ENCODE data around the gene CYP19A1. TPM values are rescaled to one million over a fixed set of nuclear protein-coding genes. Genes with fewer than 3 reads are reported as not detected.

Gene CYP19A1
- total RNA-seq, 1 donor from 2014 or later, result 0.94 TPM

DNA sequence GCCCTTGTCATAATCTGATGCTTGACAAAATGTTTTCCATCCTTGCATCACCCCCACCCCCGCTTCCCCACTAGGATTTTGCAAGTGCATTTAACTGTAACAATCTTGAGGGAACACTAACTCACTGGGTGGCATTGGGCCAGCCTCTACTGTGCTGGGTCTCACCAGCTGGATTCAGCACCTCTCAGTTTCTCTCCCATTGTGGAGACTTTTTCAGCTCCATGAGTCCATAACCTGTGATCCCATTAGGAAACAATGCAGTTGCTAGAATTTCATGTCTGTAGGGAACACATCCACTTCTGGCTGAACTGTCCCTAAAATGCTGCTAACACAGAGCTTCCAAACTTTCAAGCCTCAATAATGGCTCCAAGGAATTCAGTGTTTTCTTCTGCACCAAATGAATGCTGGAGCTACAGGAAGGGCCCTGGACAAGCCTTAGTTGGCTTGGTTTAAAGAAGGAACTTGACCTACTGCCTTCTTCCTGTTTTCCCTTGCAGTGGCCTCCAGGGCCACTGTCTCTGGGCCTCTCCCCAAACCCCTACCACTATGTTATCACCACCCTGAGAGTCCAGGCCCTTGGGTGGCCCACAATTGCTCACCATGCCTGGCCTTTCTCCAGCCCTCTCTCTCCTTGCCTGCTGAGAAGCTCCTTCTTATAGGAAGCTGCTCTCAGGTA lies 15.6 kb downstream of the CYP19A1 start:
- no peak for DNase-seq

DNA sequence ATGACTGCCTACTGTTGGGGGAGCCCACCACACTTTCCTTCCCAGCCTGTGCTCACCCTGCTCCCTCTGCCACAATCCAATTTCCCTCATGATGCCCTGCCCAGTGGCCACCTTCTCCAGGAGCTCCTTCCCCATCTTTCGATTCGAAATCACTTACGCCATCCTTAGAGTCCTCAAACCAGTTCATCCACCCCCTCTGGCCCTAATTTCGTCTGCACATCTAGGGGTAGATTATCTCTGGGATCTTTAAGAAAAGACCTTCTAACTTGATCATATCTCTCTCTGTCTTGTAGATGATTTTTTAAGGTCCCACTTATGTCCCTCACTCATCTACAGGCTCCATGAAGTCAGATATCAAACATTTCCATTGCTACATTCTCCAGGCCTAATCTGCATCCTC lies 17.1 kb downstream of the CYP19A1 start:
- DNase-seq, result no peak

DNA sequence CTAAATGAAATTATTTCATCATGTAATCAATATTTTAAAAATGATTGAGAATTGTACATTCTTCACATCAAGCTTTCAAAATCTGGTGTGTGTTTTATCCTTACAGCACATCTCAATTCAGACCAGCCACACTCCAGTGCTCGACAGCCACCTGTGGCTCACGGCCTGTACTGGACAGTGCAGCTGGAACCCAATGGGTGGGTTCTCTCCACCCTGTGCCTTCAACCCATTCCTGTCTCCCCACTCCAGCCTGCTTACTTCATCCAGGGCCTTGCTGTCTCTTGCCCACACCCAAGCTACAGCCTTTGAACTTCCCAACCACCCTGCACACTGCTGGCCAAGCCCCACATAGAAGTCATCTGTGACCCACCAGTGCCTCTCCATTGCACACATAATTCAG lies 17.6 kb downstream of the CYP19A1 start:
- DNase-seq, result no peak

DNA sequence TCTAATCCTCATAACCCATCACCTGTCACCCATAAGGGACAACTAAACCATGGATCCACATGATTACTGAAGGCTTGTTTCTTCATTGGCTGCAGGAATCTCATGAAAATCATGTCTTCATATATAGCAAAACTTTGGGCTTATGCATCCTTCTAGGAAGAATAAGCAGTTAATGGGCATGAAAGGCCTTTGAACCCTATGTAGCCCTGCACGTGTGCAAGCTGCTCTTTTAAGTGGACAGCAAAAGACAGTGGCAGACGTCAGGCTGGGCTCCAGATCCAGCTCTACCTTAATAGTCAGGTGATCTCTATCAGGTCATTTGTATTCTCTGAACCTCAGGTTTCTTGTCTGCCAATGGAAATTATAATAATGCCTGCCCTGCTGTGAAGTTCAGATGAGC lies 18.9 kb downstream of the CYP19A1 start:
- no peak for DNase-seq

DNA sequence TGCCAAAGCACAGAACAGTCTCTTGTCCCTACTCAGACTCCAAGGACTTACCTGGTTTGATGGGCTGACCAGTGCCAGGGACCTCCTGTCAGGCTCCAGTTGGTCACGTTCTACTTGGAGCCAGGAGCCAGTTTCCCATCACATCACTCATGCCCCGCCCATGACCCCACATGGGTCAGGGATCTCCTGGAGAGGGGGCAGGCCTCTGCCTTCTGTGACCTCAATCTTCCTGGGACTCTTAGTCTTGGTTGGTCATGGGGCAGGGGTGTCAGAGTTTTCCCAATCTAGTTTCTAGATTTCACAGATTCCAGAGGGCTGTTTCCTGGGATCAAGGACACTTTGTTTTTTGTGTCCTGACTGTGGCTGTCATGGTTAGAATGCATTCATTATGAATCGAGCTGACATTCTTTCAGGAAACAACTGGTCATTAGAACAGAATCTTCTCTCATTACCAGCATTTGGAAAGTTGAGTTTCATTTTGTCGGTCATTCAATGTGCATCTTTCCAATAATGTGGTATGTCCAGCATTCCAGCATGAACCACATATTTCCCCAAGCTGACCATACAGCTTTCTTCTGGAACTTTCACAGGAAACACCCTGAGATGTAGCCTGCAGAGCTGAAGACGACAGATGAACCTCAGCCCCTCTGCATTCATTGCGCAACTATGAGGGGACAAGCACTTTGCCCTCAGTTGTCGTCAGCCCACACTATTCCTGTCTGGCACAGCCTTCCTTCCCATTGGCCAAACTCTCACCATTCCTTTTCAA lies 19.8 kb downstream of the CYP19A1 start:
- no peak for DNase-seq

DNA sequence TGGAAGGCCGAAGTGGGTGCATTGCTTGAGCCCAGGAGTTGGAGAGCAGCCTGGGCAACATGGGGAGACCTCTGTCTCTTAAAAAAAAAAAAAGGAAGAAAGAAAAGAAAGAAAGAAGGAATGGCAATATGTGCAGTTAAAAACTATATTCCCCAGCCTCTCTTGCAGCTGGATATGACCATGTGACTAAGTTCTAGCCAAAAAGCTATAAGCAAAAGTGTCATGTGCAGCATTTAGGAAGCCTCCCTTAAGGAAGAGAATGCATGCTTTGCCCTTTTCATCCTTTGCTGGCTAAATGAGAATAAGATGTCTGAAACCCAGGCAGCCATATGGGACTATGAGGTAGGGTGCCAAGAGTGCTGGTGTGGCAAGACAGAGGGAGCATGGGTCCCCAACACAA lies 21.8 kb downstream of the CYP19A1 start:
- DNase-seq, result no peak

DNA sequence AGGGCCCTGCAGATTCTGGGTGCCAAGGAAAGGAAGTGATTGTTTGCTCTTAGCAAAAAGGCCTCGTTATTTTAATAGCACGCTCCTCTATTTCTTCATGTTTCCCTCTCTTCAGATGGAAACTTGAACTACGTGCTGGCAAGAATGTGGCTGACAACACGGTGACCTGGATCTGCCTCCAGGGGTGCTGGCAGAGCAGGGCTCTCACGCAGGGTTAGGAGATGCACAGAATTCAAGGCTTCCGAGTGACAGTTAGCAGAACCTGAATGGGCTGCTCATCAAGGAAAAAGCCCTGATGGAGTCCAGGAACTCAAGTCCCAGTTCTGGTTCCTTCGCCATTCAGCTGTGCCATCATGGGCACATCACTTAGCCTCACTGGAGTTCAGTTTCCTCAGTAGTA lies 22.7 kb downstream of the CYP19A1 start:
- DNase-seq, result no peak

DNA sequence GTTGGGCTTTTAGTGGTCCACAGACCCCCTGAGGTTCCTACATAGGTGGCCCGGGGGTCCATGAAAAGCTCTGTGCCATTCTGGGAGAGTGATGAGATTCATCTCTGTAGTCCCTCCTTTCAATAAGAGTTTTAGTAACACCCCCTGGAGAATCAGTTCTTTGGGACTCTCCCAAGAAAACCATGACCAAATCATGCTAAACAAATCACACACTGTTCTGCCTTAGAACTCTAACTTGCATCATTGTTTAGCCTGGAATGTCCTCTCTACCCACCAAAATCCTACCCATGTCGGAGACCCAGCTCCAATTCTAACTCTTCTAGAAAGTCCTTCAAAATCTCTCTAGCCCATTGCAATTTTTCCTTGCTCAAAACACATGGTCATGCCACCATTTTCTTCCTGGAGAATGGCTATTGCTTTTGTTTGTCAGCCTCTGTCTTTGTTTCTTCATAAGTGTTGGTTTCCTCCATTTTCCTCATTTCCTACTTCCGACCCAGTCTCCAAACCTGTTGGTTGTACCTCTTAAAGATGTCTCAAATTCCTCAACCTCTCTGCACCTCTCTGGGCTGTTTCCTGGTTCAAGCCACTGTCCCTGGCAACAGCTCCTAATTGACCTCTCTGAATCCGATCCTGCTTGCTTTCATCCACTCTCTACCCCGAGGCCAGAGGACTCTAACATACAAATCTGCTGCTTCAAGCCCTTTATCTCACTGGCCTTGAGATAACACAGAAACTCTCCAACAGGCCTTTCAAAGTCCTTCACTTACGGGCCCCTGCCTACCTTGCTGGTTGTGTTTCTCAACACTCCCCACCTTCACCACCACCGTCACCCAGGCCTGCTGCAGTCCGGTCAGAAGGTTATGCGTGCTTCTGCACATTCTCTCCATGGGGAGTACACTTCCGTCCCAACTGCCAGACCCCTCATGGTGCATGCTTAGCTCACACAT lies 23.7 kb downstream of the CYP19A1 start:
- DNase-seq, result no peak

DNA sequence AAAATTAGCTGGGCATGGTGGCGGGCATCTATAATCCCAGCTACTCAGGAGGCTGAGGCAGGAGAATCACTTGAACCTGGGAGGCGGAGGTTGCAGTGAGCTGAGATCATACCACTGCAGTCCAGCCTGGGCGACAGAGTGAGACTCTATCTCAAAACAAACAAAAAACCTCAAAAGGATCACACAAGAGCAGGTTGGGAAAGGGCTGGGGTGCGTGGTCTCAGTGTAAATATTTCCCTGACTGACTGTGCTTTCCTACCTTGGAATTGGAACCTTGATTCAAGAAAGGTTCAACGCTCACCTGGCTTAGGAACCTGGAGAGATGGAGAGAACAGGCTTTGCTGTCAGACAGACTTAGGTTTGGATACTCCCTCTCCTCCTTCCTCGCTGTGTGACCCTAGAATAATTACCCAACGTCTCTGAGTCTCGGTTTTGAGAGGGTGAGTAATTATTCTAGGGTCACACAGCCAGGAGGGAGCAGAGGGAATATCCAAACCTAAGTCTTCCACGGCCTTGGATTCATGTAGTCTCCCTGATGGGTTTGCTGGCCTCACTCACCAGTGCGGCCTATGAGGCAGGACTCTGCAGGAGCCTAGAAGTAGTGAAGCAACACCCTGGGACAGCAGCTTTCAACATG lies 24.6 kb downstream of the CYP19A1 start:
- DNase-seq, result no peak

DNA sequence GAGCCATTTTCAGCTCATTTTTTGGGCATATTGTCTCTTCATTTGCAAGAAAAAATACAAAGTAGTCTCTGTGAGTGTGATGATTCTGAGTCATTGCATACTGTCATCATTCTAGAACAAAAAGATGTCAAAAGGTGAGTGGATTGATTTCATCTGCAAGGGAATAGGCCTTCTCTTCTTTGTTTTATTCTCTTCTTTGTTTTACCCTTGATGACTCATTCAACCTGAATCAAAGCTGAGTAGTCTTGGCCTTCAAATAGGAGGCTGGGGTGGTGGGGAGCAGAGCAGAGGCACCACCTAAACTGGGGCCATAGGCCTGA lies 25.4 kb downstream of the CYP19A1 start:
- DNase-seq, result no peak

DNA sequence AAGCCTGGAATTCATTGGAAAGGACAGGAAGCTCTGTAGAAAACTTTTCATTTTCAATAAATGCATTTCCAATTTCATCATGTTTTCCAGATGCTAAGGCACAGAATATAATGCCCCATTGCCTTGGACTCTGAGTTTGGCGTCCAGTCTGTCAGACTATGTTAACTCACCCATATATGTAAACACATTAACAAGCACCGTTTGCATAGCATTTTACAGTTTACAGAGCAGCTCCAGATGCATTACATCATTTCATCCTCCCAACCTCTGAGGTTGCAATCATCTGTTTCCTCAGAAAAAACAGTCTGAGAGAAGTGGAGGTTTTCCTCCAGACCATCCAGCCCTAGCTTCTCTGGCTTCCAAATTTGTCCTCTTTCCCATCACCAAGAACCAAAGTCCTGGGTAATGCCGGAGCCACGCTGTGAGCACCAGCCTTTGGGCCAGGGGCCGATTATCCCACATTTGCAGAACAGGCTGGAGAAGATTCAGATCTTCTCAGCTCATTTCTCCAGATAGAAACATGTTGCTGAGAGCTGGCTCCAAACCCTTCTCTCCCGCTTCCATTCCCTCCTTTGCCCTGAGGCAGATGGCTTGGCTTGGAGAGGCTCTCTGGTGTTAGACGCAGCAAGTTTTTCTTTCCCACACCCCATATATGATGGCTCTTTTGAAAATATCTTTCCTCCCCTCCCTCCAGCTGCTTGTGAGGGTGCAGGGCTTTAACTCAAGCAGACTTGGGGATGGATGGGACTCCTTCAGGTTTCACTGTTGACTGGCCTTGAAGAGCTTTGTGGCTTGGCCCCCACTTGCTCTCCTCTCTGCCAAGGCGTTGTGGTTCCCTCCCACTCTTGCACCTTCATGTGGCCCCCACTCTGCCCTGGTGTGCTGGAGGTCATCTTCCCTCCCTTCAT lies 26.0 kb downstream of the CYP19A1 start:
- no peak for DNase-seq

DNA sequence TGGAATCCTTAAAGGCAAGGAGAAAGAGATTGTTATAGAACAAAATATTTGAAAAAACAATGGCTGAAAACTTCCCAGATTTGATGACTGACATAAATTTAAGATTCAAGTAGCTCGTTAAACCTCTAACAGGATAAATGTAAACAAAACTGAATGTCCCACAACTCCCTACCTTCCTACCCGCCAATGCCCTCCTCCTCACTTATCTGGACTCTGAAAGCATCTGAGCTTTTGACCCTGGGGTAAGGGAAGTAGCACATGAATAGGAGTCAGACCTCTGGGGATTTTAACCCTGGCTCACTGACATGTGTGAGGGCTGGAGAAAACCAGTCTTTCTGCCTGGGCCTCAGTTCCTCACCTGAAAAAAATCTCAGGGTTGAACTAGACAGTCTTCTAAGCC lies 26.9 kb downstream of the CYP19A1 start:
- no peak for DNase-seq

DNA sequence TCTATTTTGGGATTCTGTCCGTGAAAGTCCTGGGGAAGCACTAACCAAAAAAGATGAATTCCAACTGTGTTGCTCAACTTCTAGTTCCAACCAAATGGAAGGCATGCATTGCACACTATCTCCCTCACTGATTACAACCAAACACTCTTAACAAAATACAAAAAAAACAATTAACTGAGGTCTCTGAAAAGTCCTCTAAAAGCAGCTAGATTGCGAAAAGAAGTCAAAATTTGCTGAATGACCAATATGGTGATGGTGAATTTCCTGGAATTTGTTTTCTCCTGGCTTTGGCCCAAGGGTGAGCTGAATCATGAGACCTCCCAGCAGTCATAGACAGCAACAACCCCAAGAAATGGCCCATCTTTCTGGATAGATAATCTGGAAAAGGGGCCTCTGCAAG lies 28.3 kb downstream of the CYP19A1 start:
- no peak for DNase-seq

DNA sequence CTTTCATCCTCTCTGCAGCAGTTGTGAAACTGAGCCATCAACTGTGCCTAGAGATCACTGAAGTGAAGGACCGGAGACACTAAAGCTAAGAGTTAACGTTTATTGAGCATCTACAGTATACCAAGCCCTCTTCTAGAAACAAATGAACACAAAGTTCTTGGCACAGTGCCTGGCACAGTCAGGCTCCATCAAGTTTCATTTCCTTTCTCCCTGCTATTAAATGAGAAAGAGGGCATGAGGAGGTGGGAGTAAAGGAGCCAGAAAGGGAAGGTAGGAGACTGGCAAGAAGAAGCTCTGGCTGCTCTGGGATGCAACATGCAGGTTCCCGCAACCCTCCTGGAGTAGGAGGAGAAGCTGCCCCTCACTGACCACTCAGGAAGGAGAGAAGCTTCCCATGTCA lies 30.6 kb downstream of the CYP19A1 start:
- DNase-seq, result no peak

DNA sequence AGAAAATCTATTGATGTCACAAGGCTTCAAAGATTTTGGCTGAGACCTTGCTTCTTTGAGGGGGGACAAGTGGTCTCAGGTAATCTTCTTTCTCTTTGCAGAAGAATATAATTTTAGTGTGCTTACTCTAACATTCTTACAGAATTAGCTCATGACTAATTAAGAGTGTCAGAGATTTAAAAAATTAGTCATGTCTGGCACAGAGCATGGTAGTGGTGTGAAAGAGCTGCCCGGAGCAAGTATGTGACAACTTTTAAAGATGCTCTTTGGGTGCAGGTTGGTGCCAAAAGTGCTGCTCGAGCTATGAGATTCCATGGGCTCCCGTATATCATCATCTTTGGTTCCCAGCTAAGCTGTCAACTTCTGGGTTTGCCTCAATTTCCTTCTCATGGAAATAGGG lies 31.1 kb downstream of the CYP19A1 start:
- DNase-seq, result no peak

DNA sequence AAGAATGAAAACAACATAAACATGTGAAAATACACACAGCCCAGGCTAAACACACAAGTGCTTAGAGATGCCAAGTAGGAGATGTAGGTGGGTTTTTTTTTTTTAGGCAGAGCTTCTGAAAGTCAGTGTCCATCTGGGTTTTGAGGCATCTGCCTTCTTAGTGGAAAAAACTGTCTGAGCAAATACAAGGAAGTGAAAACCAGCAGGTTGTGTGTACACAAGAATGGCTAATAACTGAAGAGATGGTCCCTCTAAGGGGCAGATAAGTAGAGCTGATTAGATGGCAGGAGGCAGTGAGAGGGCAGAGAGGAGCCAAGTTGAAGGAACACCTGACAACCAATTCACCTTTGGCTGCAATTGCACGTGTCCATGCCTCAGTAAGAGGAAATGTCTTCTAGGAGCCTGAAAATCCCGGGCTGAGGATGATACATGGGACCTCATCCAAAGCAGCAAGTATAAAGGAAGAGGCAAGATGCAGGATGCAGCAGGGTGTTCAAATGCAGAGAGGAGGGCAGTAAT lies 34.9 kb downstream of the CYP19A1 start:
- no peak for DNase-seq

DNA sequence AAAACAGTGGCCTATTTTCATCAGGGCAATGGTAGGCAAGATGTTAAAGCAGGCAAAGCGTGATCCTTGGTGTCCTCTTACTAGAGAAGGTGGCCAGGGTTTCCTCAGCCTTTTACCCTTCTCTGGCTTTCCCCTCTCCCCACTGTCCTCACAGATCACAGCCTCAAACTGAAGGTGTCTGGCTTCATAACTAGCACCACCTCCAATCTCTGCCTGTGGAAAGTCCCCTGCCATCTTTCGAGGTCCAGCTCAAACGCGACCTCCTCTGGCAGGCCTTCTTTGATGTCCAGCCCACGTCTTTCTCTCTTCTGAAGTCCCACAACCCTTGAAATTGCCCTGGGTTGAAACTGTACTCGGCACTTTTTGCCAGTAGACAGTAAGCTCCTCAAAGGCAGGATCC lies 35.9 kb downstream of the CYP19A1 start:
- DNase-seq, result no peak

DNA sequence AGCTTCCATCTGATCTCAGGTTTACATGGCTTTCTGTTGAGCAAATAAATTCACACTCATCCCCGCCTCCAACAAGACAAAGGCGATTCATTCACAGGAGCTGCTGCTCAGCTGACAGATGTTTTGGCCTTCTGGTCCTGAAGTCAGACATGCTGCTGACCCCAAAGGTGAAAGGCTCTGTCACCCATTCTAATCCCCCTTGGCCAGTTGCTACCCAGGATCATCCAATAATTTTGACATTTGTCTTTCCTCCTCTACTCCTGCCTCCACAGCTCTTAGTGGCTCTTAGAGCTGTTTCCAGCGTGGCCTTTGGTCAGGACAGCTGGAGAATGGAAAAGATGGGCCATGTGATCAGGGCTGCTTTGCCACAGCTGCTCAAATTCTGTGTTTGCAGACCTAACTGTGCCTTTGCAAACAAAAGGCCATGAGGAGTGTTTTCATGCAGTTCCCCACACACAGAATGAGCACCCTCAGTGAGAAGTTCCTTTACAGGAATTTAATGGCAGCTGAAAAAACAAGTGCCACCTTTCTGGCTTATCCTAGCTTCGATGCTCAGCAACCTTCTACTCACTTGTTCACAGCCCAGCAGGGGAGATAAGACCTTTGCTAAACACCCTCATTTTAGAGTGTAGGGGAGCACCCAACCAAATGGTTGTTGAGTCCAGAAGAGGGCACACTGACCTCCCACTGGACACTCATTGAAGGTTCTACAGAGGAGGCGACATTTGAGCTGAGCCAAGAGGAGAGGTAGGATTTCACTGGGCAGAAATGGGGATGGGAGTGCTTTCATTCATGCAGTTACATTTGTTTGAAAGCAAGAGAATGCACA lies 39.0 kb downstream of the CYP19A1 start:
- peak; percentile 17 for DNase-seq

DNA sequence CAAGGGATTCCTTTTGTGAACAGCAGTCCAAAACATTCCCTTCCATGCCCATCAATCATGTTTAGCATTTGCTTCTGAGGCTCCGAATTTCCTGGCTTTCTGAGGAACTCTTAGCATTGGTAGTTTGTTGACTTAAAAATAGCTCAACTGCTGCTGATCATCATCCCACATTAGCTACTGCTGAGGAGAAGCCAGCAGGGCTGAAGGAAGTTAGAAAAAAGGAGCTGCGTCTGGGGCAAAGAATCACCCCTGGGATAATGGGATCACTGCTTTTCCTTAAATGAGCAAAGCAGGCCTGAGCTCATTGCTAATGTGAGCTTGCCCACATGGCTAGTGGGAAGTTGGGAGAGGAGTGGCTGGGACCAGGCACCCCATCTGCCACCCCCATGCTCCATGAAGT lies 39.8 kb downstream of the CYP19A1 start:
- DNase-seq, result no peak

DNA sequence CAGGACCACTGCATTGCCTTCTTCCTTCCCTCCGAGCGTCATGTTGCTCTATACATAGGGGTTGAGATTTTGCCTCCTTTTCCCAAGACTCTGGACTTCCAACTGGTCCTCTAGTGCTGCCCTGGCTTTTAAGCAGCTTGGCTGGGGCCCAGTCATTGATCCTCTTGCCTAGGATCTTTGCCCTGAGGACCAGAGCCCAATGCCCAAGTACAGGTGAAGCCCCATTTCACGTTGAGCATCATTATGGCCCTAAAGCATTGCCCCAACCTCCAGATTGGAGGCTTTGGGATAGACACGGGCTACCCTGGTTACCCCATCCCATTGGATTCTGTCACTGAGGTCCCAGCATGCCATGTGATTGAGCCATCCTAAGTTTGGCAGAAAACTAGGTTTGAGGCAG lies 47.7 kb downstream of the CYP19A1 start:
- DNase-seq, result no peak

Data from occipital lobe (tissue), 2 donors.